Mesodermal cell (in vitro differentiated cells): Measurements from ENCODE around the gene EPAS1.

Source experiments
- H3K27ac ChIP-seq: 2 replicates; pipeline ENCODE4 v1.7.0; 2013; ENCODE audit warnings: mild to moderate bottlenecking, low read depth, low read length, moderate library complexity; ENCODE audit not compliant: severe bottlenecking
- H3K36me3 ChIP-seq: 2 replicates; pipeline ENCODE4 v1.7.1; 2013; ENCODE audit warnings: mild to moderate bottlenecking, low read length, moderate library complexity; ENCODE audit not compliant: control insufficient read depth, insufficient read depth
- H3K4me1 ChIP-seq: one replicate; pipeline ENCODE4 v1.7.1; 2013; ENCODE audit warnings: mild to moderate bottlenecking, low read length; ENCODE audit not compliant: insufficient read depth, control insufficient read depth, poor library complexity, severe bottlenecking
- H3K4me3 ChIP-seq: 2 replicates; pipeline ENCODE4 v1.7.0; 2013; ENCODE audit warnings: low read length, control low read depth, mild to moderate bottlenecking; ENCODE audit not compliant: insufficient read depth, poor library complexity, severe bottlenecking; ENCODE audit errors: extremely low read depth
- H3K9me3 ChIP-seq: 2 replicates; pipeline ENCODE4 v1.7.1; 2013; ENCODE audit warnings: mild to moderate bottlenecking, low read length, moderate library complexity; ENCODE audit not compliant: control insufficient read depth
- WGBS, 2 experiments: methylation state at CpG; one replicate each; pipeline ENCODE4 v1.1.5; 2013; ENCODE audit warnings: missing lambda C conversion rate in 2 of 2; ENCODE audit not compliant: insufficient coverage in 2 of 2; 5-methylcytosine and 5-hydroxymethylcytosine counted together

EPAS1 gene

DNA sequence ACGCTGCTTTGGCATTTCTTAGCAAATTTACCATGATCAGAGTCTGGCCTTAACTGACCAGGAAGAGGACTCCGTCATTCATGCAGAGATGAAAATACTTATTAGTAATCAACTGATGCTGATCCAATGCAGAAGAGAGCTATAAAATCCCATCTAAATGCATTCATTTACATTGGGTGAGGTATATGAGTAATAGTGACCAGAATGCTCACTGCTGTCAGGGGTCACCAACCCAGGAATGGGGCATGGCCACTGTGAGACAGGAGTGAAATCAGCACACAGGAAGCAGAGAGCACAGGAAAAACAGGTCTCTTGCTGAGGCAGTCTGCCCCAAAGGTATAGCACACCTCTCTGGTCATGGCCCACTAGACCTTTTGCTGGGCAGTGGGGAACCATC is 114.0 kb downstream of the EPAS1 start:
- Histone ChIP-seq H3K9me3 (no peaks in the 10 kb centered on the region), H3K36me3 (no peaks in the 10 kb centered on the region), H3K4me3 (no peak overlapping the region), H3K4me1 (no peaks in the 10 kb centered on the region), H3K27ac (no peak overlapping the region)
- 84 to 91% methylated on average over 1 to 2 of the region's 2 CpGs for WGBS, 2 experiments

DNA sequence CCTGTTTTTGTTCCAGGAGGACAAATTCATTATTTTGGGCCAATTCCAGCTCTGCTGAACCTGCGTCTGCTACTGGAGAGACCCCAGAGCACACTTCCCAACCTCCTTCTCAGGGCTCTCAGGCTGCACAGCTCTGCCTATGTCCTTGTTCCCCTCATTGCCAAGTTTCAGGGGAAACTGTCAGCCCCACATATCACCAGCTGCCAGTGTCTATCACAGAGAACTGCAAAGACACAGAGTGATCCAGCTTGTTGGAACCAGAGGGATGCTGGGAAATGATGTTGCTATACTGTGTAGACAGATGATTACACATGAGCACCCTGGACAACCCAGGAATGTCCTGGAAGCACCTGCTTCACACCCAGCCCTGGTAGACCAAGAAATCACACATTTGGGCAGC is 114.8 kb downstream of the EPAS1 start:
- 83 to 100% methylated on average over 1 of the region's 1 CpG for WGBS, 2 experiments
- Histone ChIP-seq H3K36me3 (no peaks in the 10 kb centered on the region), H3K9me3 (no peaks in the 10 kb centered on the region), H3K4me1 (no peaks in the 10 kb centered on the region), H3K4me3 (no peak overlapping the region), H3K27ac (no peak overlapping the region)

DNA sequence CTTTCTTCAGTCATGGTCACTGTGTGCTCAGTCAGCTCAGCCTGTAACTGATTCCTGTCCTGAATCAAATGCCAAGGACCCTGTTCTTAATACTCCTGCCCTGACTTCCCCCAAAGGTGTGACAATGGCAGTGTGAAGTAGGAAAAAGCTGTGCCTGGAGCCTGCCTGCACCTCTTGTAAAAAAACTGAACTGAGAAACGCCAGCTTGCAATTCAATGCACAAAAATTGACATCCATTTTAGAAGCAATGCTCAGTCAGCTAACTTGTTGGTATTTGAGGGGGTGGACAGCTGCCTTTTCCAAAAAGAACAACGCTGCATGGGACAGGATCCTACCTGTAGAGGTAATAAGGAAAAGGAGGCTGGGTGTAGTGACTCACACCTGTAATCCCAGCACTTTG is 115.9 kb downstream of the EPAS1 start:
- WGBS, 2 experiments: 71% methylated on average over 1 of the region's 2 CpGs; no CpG with 5 or more reads in 1 of the 2 experiments
- Histone ChIP-seq H3K27ac (no peak overlapping the region), H3K4me1 (no peaks in the 10 kb centered on the region), H3K36me3 (no peaks in the 10 kb centered on the region), H3K9me3 (no peaks in the 10 kb centered on the region), H3K4me3 (no peak overlapping the region)

- no peak overlapping the region for H3K4me3 ChIP-seq
- H3K27ac ChIP-seq: no peak overlapping the region
- H3K4me1 ChIP-seq: no peaks in the 10 kb centered on the region
- H3K9me3 ChIP-seq: no peaks in the 10 kb centered on the region
- no peaks in the 10 kb centered on the region for H3K36me3 ChIP-seq
These were observed 116.4 kb downstream of the EPAS1 start for GRCh38 chr2:46413631-46414030.

GRCh38 chr2:46414701-46415100 is 117.5 kb downstream of the EPAS1 start:
- Histone ChIP-seq H3K9me3 (peaks cover 6% of the 10 kb centered on the region), H3K4me3 (no peak overlapping the region), H3K36me3 (no peaks in the 10 kb centered on the region), H3K27ac (no peak overlapping the region), H3K4me1 (no peaks in the 10 kb centered on the region)
- WGBS, 2 experiments: 67 to 88% methylated on average over 1 of the region's 1 CpG

DNA sequence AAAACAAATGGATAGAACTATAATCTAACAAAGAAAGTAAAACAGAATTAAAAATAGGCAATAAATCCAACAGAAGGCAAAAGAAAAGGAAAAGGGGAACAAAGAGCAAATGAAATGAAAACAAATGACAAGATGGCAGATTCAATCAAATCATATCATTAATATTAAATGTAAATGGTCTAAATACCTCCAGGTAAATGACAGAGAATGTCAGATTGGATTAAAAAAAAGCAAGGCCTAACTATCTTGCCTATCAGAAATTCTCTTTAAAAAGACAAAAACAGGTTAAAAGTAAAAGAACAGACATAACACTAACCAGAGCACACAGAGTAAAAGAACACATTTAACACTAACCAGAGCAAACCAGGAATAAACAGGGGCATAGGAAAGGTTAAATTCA is 119.1 kb downstream of the EPAS1 start:
- Histone ChIP-seq H3K36me3 (no peaks in the 10 kb centered on the region), H3K4me3 (no peak overlapping the region), H3K9me3 (peaks cover 6% of the 10 kb centered on the region), H3K27ac (no peak overlapping the region), H3K4me1 (no peaks in the 10 kb centered on the region)

DNA sequence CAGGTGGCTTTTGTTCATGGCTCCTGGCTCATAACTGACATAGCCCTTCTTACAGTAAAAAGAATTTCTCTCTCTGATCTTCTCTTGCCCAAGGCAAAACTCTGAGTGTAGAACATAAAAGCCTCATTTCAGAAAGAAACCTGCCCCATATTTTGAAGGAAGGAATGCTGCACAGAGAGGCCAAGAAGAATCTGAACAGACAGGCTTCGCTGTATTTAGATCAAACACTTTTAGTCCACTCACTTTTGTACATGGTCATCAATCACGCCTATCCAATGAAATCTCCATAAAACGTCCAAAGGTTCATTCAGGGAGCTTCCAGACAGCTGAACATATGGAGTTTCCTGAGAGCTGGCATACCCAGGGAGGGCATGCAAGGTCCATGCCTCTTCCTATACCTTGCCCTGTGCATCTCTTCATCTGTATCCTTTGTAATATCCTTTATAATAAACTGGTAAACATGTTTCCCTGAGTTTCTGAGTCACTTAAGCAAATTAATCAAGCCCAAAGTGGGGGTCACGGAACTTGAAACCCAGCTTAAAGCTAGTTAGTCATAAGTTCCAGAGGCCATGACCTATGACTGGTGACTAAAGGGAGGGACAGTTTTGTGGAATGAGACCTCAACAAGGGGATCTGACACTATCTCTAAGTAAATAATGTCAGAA is 119.7 kb downstream of the EPAS1 start:
- Histone ChIP-seq H3K4me3 (no peak overlapping the region), H3K27ac (no peak overlapping the region), H3K36me3 (no peaks in the 10 kb centered on the region), H3K4me1 (no peaks in the 10 kb centered on the region), H3K9me3 (peaks cover 6% of the 10 kb centered on the region)
- 73 to 100% methylated on average over 3 to 4 of the region's 4 CpGs for WGBS, 2 experiments

DNA sequence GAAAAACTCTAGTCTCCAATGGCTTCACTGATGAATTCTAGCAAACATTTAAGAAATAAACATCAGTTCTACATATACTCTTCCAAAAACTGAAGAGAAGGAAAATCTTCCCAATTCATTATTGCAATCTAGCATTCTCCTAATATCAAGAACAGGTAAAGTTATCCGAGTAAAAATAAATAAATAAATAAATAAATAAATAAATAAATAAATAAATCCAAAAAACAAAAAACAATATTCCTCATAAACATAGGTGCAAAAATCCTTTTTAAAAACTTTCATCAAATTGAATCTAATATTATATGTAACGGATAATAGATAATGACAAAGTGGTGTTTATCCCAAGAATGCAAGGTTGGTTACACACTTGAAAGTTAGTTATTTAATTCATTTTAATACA is 123.7 kb downstream of the EPAS1 start:
- Histone ChIP-seq H3K4me1 (no peaks in the 10 kb centered on the region), H3K4me3 (no peak overlapping the region), H3K27ac (no peak overlapping the region), H3K36me3 (no peaks in the 10 kb centered on the region), H3K9me3 (peaks cover 6% of the 10 kb centered on the region)
- no CpG with 5 or more reads among the region's 2 CpGs for WGBS, 2 experiments

DNA sequence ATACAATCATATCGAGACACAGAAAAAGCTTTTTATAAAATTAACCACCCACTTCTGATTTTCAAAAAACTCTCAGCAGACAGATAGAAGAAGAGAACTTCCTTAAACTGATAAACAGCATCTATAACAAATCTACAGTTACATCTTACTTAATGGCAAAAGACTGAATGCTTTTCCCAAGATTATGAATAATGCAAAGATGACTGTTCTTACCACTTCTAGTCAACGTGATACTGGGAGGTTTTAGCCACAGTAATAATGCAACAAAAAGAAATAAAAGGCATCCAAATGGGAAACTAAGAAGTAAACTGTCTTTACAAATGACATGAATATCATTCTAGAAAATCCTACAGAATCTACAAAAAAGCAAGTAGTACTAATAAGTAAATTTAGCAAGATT is 124.2 kb downstream of the EPAS1 start:
- Histone ChIP-seq H3K4me1 (no peaks in the 10 kb centered on the region), H3K27ac (no peak overlapping the region), H3K4me3 (no peak overlapping the region), H3K9me3 (peaks cover 6% of the 10 kb centered on the region), H3K36me3 (no peaks in the 10 kb centered on the region)
- WGBS, 2 experiments: no CpG with 5 or more reads among the region's 2 CpGs

DNA sequence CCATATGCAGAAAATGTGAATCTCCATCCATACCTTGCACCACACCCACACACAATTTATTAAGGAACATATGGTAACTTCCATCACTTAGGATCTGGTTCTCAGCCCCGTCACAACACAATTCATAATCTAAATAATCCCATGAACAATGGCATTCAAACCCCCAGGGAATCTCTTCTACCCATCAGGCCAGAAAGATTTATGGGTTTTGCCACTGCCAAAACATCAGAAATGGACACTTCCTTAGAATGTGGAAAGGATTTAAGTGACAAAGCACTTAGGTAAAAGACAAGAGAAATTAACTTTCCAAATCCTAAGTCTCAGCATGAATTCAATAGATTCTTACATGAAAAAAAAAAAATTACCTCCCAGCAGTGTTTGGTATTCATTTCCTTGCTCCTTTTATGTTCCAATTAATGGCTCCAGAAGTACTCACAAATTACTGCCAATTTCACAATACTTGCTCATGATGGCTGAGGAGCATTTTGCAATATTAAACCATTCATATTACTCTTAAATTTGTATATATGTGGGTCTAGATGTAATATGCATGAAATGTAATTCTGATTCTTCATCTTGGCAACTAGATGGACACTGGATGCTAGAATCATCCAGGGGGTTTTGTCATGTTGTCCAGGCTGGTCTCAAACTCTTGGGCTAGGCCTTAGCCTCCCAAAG is 125.6 kb downstream of the EPAS1 start:
- Histone ChIP-seq H3K27ac (no peak overlapping the region), H3K4me3 (no peak overlapping the region), H3K9me3 (peaks cover 6% of the 10 kb centered on the region), H3K36me3 (no peaks in the 10 kb centered on the region), H3K4me1 (no peaks in the 10 kb centered on the region)
- WGBS, 2 experiments: 88% methylated on average over 1 of the region's 1 CpG; no CpG with 5 or more reads in 1 of the 2 experiments

GRCh38 chr2:46424937-46425336 is 127.7 kb downstream of the EPAS1 start:
- Histone ChIP-seq H3K4me1 (no peaks in the 10 kb centered on the region), H3K36me3 (no peaks in the 10 kb centered on the region), H3K9me3 (no peaks in the 10 kb centered on the region), H3K4me3 (no peak overlapping the region), H3K27ac (no peak overlapping the region)
- WGBS, 2 experiments: 92% methylated on average over 4 of the region's 5 CpGs; no CpG with 5 or more reads in 1 of the 2 experiments
